ENCODE data around the gene PRDM7. TPM values are rescaled to one million over a fixed set of nuclear protein-coding genes. Genes with fewer than 3 reads are reported as not detected.
A peak's percentile ranks its signal among the peaks of the same experiment; 100 is the strongest.

PRDM7 gene
- total and polyA plus RNA-seq, 9 of the 15 experiments (the other 6 are each of a cell fraction or from before 2014, with no cell fraction given) = not detected

GRCh38 chr16:90022209-90023077 is 54.7 kb downstream of the PRDM7 start (continued):
- no peak for TF ChIP-seq TCF15 (CRISPR knock-in tag; IDR thresholded peaks at IDR 0.05)
- no peak for TF ChIP-seq SP1 (CRISPR knock-in tag; IDR thresholded peaks at IDR 0.05)
- peak; percentile 79 for TF ChIP-seq RBM22 (IDR thresholded peaks at IDR 0.05; ENCODE audit: low read depth, low read length, poor library complexity, severe bottlenecking)
- TF ChIP-seq SAP30 (IDR thresholded peaks at IDR 0.05; ENCODE audit: borderline replicate concordance, insufficient read depth, low read depth, low read length, poor library complexity, severe bottlenecking) = peak; percentile 30
- TF ChIP-seq SRSF1 (IDR thresholded peaks at IDR 0.05; ENCODE audit: low read depth, low read length) = no peak
- TF ChIP-seq, protein P1, sequence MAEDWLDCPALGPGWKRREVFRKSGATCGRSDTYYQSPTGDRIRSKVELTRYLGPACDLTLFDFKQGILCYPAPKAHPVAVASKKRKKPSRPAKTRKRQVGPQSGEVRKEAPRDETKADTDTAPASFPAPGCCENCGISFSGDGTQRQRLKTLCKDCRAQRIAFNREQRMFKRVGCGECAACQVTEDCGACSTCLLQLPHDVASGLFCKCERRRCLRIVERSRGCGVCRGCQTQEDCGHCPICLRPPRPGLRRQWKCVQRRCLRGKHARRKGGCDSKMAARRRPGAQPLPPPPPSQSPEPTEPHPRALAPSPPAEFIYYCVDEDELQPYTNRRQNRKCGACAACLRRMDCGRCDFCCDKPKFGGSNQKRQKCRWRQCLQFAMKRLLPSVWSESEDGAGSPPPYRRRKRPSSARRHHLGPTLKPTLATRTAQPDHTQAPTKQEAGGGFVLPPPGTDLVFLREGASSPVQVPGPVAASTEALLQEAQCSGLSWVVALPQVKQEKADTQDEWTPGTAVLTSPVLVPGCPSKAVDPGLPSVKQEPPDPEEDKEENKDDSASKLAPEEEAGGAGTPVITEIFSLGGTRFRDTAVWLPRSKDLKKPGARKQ (CRISPR knock-in tag; IDR thresholded peaks at IDR 0.05) = no peak
- no peak for TF ChIP-seq GATAD2B (IDR thresholded peaks at IDR 0.05; ENCODE audit: borderline replicate concordance)
- 0 out of 4 replicates have a peak, but pooled peaks of 1 of the 2 experiments have one; percentile 48 for TF ChIP-seq TEAD1 (CRISPR knock-in tag; IDR thresholded peaks at IDR 0.05)
- no peak for TF ChIP-seq BCL6 (CRISPR knock-in tag; IDR thresholded peaks at IDR 0.05)
- no peak for TF ChIP-seq ZNF318 (IDR thresholded peaks at IDR 0.05; ENCODE audit: borderline replicate concordance in 1 of 2, low read depth in 1 of 2)
- TF ChIP-seq ZNF197 (CRISPR knock-in tag; IDR thresholded peaks at IDR 0.05; ENCODE audit: low read depth) = no peak
- no peak for TF ChIP-seq ZNF133 (CRISPR knock-in tag; IDR thresholded peaks at IDR 0.05)
- no peak for TF ChIP-seq RUNX1 (IDR thresholded peaks at IDR 0.05; ENCODE audit: low read depth)
- no peak for TF ChIP-seq TSC22D4 (tag; IDR thresholded peaks at IDR 0.05)
- TF ChIP-seq IRF9 (tag; IDR thresholded peaks at IDR 0.05) = no peak

Data from K562 (cell line).